ENCODE data around the gene HYAL1.
A peak's percentile ranks its signal among the peaks of the same experiment; 100 is the strongest.

Gene HYAL1
- 0 to 0.24 (median 0.04) reads per million in 4 donors for total RNA-seq

DNA sequence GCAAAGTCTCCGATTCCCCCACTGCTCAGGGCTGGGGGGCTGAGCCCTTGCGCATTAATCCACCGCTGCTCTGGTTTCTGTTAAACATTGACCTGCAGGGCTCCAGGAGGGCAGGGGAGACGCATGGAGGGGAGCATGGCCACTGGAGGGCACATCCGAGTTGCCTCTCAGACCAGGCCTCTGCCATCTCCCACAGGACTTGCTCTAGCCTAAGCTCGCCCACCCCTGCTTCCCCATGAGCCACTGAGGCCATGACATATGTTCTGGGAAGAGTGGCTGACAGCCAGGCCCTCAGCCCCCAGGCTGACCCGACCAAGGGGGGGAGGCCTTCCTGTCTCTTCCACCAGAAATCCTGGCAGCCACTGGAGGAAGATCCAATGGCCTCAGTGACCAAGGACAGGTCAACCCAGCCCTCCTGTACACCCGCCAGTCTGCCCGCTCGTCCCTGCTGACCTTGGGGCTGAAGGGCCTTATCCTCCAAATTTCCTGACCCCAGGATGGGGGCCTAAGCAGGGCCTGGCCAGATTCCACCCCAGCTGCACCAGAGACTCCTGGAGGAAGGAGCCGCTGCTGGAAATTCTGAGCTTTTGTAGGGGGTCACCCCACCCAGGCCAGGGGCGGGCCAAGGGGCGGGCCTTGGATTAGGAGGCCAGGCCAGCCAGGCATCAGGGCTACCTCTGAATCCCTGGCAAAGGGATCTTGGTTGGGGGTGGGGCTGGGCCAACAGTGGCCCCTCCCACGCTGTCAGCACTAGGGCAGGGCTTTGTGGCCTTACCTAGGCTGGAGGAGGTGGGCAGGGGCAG lies at the start of gene HYAL1:
Gene HYAL1, minus strand, starts transcription at position 562 of the 803 bp plus-strand sequence. CDS start 618 bp downstream, outside the sequence.
- DNase-seq = no peak

GRCh38 chr3:50352781-50353180 lies 49.4 kb upstream of the HYAL1 start:
- DNase-seq = no peak

GRCh38 chr3:50351323-50351697 lies 47.9 kb upstream of the HYAL1 start:
- no peak for DNase-seq

DNA sequence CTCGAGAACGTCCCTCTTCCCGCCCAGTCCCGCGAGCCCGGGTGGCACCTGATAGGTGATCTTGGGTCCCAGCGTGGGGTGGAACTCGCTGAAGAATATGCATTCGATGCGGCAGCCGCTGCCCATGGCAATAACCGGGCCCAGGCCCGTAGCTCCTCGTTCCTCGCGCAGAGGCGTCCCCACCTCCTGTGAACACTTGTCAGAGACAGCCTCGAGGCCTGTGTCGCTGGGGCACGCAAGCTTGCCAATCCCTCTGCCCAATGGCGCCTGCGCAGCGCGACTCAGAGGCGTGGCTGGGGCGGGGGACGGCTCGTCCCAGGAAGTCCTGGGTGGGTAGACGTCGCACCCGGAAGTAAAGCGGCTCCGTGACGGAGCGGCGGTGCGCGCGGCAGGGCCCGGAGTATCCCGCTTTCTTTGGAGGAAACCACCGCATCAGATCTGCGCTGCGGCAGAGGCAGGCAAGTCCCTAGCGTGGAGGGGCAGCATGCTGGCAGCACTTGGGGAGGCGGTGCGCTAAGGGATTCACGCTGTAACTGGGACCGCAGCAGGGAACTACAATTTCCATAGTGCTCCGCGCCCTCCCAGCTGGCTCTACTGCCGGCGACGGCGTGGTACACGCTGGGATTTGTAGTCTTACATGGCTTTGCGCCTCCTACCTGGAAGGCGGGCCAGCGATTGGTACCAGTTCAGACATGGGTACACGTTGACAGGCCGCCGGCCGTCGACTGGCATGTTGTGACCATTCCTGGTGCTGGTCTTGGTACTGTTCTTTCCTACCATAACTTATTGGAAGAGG lies 47.4 kb upstream of the HYAL1 start, which contains the start of the genes CYB561D2 and NPRL2:
Gene CYB561D2, plus strand, starts transcription at position 336 of the 796 bp plus-strand sequence. CDS start 572 bp downstream, outside the sequence.
Gene NPRL2, minus strand, starts transcription at position 249 of the 796 bp plus-strand sequence. Its CDS starts 123 bp downstream, at position 126.
- peak; percentile 98 to 99 (median 99) for DNase-seq

DNA sequence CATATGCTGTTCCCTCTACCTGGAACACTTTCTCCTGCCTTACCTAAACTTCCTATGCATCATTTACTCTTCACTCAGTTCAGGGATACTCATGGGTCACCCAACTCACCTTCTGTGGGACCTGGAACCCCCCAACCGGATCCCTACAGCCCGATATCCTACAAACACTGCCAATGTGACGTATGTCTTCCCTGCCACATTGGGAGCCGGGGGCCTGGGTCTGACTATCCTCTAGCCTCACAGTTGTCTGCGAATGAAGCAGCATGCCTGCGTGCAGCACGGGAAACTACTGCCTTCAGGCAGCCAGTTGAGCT lies 46.8 kb upstream of the HYAL1 start:
- DNase-seq = no peak

GRCh38 chr3:50347187-50347813 lies 43.9 kb upstream of the HYAL1 start:
- DNase-seq = peak; percentile 61 to 78 (median 71)

- DNase-seq = peak; percentile 59 to 80 (median 72)
Observed at GRCh38 chr3:50345586-50346234, 42.3 kb upstream of the HYAL1 start, which contains the start of gene ZMYND10. Gene ZMYND10 (minus strand): TSS chr3:50345732. CDS start chr3:50345579, 153 bp downstream.

- no peak for DNase-seq
Observed at GRCh38 chr3:50345008-50345407, 41.6 kb upstream of the HYAL1 start.

DNA sequence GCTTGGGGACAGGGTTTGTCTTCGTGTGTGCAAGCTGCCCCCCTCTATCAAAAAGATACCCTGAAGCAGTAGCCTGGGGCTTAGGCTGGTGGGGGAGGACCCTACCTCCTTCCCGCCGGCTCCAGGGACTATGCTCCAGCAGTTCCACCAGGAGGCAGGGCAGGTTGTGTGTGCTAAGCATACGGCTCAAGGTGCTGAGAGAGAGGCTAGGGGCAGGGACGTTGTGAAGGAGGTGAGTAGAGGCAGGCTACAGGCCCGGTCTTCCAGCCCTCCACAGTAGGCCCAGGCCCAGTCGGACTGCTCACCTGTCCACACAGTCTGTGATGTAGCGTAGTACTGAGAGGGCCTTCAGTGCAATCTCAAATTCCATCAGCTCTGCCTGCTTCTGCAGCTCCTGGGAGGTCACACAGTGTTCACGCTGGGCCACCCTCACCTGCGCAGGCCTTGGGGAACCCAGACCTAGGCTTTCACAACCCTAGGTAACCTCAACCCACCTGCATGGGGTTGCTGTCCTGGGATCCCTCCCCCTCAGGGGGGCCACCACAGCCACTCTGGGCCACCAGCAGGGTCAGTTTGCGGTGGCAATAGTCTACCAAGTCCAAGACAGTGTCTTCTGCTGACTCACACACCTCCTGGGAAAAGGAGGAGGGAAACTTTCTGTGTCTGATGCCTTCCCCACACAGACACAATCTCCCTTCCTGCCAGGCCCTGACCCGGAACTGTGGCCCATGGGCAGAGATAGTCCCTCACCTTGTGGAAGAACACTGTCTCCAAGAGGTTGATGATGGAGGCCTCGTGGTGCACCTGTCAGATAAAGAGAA lies 39.6 kb upstream of the HYAL1 start:
- DNase-seq = no peak

- DNase-seq = no peak
Observed at GRCh38 chr3:50341996-50342650, 38.7 kb upstream of the HYAL1 start.

DNA sequence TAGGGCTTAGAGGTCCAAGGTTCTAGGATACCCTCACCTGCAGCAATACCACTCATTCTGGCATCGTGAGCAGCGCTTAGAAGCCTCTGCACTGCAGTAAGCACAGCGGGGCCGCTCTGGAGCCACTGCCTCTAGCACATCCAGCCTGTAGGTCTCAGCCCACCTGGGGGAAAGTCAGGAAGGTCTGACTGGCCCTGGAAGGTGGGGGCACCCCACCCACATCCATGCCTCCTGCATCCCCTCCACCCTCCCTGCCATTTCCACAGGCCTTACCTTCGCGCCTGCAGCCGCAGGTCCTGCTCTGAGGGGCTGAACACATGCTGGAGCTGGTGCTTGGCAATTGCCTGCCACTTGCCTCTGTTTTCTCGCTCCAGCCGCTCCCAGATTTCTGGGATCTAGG lies 38.2 kb upstream of the HYAL1 start:
- DNase-seq = no peak

- peak; percentile 39 to 87 (median 56) for DNase-seq
Observed at GRCh38 chr3:50340448-50341329, 37.3 kb upstream of the HYAL1 start, which contains the start of gene RASSF1. Gene RASSF1 (minus strand): TSS chr3:50340836. CDS start chr3:50340805, 31 bp downstream.

DNA sequence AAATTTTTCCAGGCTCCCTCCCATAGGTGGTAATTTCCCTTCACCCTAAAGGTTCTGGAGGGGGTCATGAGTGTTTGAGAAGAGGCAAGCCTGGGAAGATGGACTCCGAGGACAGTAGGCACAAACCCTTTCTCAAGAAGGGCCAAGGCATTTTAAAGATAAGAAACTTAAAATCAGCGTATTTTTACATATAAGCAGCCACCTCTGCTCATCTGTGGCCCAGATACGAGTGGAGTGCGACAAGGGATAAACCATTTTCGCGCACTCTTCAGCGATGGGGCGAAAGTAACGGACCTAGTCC lies 36.7 kb upstream of the HYAL1 start:
- no peak for DNase-seq

DNA sequence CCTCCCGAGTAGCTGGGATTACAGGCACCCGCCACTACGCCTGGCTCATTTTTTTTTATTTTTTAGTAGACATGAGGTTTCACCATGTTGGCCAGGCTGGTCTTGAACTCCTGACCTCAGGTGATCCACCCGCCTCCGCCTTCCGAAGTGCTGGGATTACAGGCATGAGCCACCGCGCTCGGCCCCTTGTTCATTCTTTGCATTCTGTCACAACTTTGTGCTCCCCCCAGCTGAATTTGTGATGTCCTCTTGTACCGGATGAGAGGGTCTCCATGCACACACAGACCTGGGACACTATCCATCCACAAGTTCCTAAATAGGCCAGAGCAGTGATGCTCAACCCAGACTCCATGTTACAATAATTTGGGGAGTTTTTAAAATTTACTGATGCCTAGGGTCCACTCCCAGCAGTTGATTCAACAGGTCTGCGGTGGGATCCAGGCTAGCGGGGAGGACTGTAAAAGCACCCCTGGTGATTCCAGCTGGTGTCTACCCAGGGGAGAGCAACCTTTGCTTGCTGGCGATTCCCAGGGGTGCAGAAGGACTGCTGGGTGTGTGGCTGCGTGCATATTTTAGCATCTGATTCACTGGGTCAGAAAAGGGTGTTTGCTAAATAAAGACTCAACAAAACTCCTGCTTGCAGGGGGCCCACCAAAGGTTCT lies 36.2 kb upstream of the HYAL1 start:
- no peak for DNase-seq

GRCh38 chr3:50338965-50339364 lies 35.6 kb upstream of the HYAL1 start:
- DNase-seq = no peak

DNA sequence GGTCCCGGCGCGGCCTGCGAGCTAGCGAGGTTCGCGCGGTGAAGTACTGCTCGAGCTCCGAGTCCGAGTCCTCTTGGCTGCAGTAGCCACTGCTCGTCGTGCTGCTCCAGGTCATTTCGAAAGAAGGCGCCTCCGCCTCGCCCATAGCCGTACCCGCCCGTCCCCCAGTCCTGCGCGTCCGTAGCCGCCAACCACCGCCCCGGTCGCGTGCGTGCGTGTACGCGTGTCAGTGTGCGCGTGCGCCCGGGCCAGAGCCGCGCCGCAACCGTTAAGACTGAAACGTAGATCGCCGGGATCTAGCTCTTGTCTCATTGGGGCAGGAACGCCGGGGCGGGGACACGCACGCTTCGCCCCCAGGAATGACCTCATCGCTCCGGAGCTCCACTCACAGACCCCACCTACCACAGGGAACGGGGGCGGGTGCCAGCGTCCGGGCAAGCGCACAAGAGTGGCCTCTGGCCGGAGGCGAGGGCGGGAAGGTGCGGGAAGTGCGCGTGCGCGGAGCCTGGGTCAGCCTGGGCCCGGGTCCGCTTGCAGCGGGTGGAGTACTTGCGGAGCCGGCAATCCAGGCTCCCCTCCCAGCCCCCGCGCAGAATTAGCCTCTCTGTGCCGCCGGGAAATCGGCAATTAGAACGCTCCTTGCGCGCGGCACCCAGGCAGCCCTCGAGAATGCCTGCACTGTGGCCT lies 33.9 kb upstream of the HYAL1 start:
- peak; percentile 86 to 99 (median 89) for DNase-seq

GRCh38 chr3:50336452-50337174 lies 33.2 kb upstream of the HYAL1 start:
- no peak for DNase-seq

Data from T-helper 1 cell (primary cell).